GM12864 (cell line): ENCODE results near the gene S100A7.

Source experiments
- DNase-seq: peaks from one replicate; pipeline ENCODE4 v3.0.0-alpha.2; 2011; ENCODE audit warnings: low read depth
- H3K4me3 ChIP-seq: 2 replicates; pipeline ENCODE4 v1.5.1; 2011; ENCODE audit warnings: mild to moderate bottlenecking, low read depth, low read length, control low read depth
- CTCF ChIP-seq: IDR thresholded peaks from 2 replicates; pipeline ENCODE4 v1.5.1; 2011; ENCODE audit warnings: low read depth, mild to moderate bottlenecking, moderate library complexity, low read length, control low read depth, inconsistent platforms; ENCODE audit errors: missing control alignments

Gene S100A7

GRCh38 chr1:153478692-153479618 lies 18.5 kb upstream of the S100A7 start:
- no peak for TF ChIP-seq CTCF
- DNase-seq = no peak

GRCh38 chr1:153478047-153478691 lies 17.7 kb upstream of the S100A7 start:
- no peak for TF ChIP-seq CTCF
- H3K4me3 ChIP-seq = no peak overlapping the region
- no peak for DNase-seq

More at GRCh38 chr1:153478692-153479618, 18.5 kb upstream of the S100A7 start:
- no peak overlapping the region for H3K4me3 ChIP-seq

- no peak for TF ChIP-seq CTCF
- no peak overlapping the region for H3K4me3 ChIP-seq
- DNase-seq = no peak
These were observed 16.1 kb upstream of the S100A7 start for GRCh38 chr1:153476491-153477093.

- no peak for TF ChIP-seq CTCF
- no peak overlapping the region for H3K4me3 ChIP-seq
- no peak for DNase-seq
These were observed 14.8 kb upstream of the S100A7 start for GRCh38 chr1:153475282-153475681.

- TF ChIP-seq CTCF = no peak
- DNase-seq = no peak
- no peak overlapping the region for H3K4me3 ChIP-seq
These were observed 13.9 kb upstream of the S100A7 start for GRCh38 chr1:153474347-153474746.

- no peak for DNase-seq
- no peak overlapping the region for H3K4me3 ChIP-seq
- no peak for TF ChIP-seq CTCF
These were observed 10.3 kb upstream of the S100A7 start for GRCh38 chr1:153470707-153471106.
